Upper lobe of right lung (tissue), 1 donor: ENCODE measurements around the gene CCDC15. TPM values are rescaled to one million over a fixed set of nuclear protein-coding genes. Genes with fewer than 3 reads are reported as not detected.

ENCODE experiments used
- ATAC-seq: fragments of 200-7000 bp; cut with Tn5 transposase; one replicate; pipeline ENCODE4 v1.9.1; 2020; ENCODE audit warnings: mild to moderate bottlenecking, moderate library complexity
- DNase-seq: peaks from one replicate; pipeline ENCODE4 v3.0.0-alpha.2; 2020
- H3K27ac ChIP-seq: fragments of 200-600 bp; one replicate; pipeline ENCODE4 v1.8.0; 2022
- H3K27me3 ChIP-seq: fragments of 200-600 bp; one replicate; pipeline ENCODE4 v1.8.0; 2022; ENCODE audit warnings: mild to moderate bottlenecking
- H3K36me3 ChIP-seq: fragments of 200-600 bp; one replicate; pipeline ENCODE4 v1.8.0; 2022
- H3K4me1 ChIP-seq: fragments of 200-600 bp; one replicate; pipeline ENCODE4 v1.8.0; 2022
- H3K4me3 ChIP-seq: fragments of 200-600 bp; one replicate; pipeline ENCODE4 v1.8.0; 2022; ENCODE audit warnings: mild to moderate bottlenecking
- H3K9me3 ChIP-seq: fragments of 200-600 bp; one replicate; pipeline ENCODE4 v1.8.0; 2022
- CTCF ChIP-seq: fragments of 200-600 bp; IDR thresholded peaks from one replicate; pipeline ENCODE4 v1.8.0; 2022; ENCODE audit warnings: antibody characterized with exemption
- intact Hi-C: fragments of 100-400 bp; cut with DNase I; formaldehyde crosslinking; loops from one replicate; pipeline ENCODE4 v1.11.0; 2022
- total RNA-seq: library from RNA; stranded (reverse); fragmentation: NEBNext Ultra II Directional; extraction: Animal tissue kit (Norgen Biotek cat#: 25700); gene quantifications from one replicate; pipeline ENCODE4 v1.2.1, GENCODE V29; 2021
- donor health status: DM: no; HTN: yes; CAD: no; lungs with severe emphysema.

The CCDC15 gene
- total RNA-seq, 1 donor from 2014 or later, result 1.5 TPM

GRCh38 chr11:125073616-125074483 is 119.8 kb downstream of the CCDC15 start:
- intact Hi-C loops, result no loop called here
- Histone ChIP-seq H3K4me3 (no peak overlapping the region), H3K9me3 (no peaks in the 10 kb centered on the region), H3K4me1 (peaks cover 10% of the 10 kb centered on the region), H3K27me3 (no peaks in the 10 kb centered on the region), H3K27ac (no peak overlapping the region), H3K36me3 (no peaks in the 10 kb centered on the region)
- no peak for TF ChIP-seq CTCF
- DNase-seq (peak; percentile 46), ATAC-seq (no peak)

- Histone ChIP-seq H3K4me1 (peaks cover 10% of the 10 kb centered on the region), H3K36me3 (no peaks in the 10 kb centered on the region), H3K27ac (no peak overlapping the region), H3K4me3 (no peak overlapping the region), H3K9me3 (no peaks in the 10 kb centered on the region), H3K27me3 (no peaks in the 10 kb centered on the region)
- intact Hi-C loops, result no loop called here
- TF ChIP-seq CTCF, result no peak
- no peak for DNase-seq
- ATAC-seq, result no peak
These were observed 120.7 kb downstream of the CCDC15 start for GRCh38 chr11:125074511-125075241.

GRCh38 chr11:125075242-125075625 is 121.2 kb downstream of the CCDC15 start:
- H3K9me3 ChIP-seq, result no peaks in the 10 kb centered on the region
- H3K36me3 ChIP-seq, result no peaks in the 10 kb centered on the region
- DNase-seq (peak; percentile 46), ATAC-seq (no peak)
- H3K4me3 ChIP-seq, result no peak overlapping the region
- TF ChIP-seq CTCF, result no peak
- no peaks in the 10 kb centered on the region for H3K27me3 ChIP-seq
- no peak overlapping the region for H3K27ac ChIP-seq
- peaks cover 10% of the 10 kb centered on the region for H3K4me1 ChIP-seq
- intact Hi-C loops, result no loop called here

GRCh38 chr11:125075900-125076317 is 121.9 kb downstream of the CCDC15 start:
- Histone ChIP-seq H3K36me3 (no peaks in the 10 kb centered on the region), H3K4me3 (no peak overlapping the region), H3K27ac (no peak overlapping the region), H3K4me1 (peaks cover 9% of the 10 kb centered on the region), H3K9me3 (no peaks in the 10 kb centered on the region), H3K27me3 (no peaks in the 10 kb centered on the region)
- ATAC-seq, result no peak
- DNase-seq, result no peak
- intact Hi-C loops, result no loop called here
- TF ChIP-seq CTCF, result no peak

GRCh38 chr11:125076378-125076945 is 122.5 kb downstream of the CCDC15 start:
- DNase-seq (peak; percentile 55), ATAC-seq (no peak)
- intact Hi-C loops, result no loop called here

More at GRCh38 chr11:125076378-125076945, 122.5 kb downstream of the CCDC15 start:
- Histone ChIP-seq H3K27ac (no peak overlapping the region), H3K36me3 (no peaks in the 10 kb centered on the region), H3K4me3 (no peak overlapping the region), H3K27me3 (no peaks in the 10 kb centered on the region), H3K9me3 (no peaks in the 10 kb centered on the region), H3K4me1 (peaks cover 4% of the 10 kb centered on the region)
- TF ChIP-seq CTCF, result no peak
